Esophagus muscularis mucosa (tissue), 3 donors: ENCODE measurements around the gene MYH7.

Experiments used
- POLR2A ChIP-seq: fragments of 450-650 bp; IDR thresholded peaks from one replicate; pipeline ENCODE4 v1.6.1; 2017; ENCODE audit warnings: antibody characterized with exemption, moderate library complexity, mild to moderate bottlenecking, low read depth
- POLR2AphosphoS5 ChIP-seq, 2 donors: sonication (generic); formaldehyde crosslinking; IDR thresholded peaks; one replicate each; pipeline ENCODE4 v1.6.1; 2017; ENCODE audit warnings: antibody characterized with exemption in 2 of 2
- TF ChIP-seq, protein P1 (sequence below), 3 experiments: fragments of 200-600 bp in 2 of 3; fragments of 450-650 bp in 1 of 3; sonication (generic) in 2 of 3; IDR thresholded peaks; one replicate each; pipeline ENCODE4 v1.5.1; 2017 to 2019; ENCODE audit warnings: antibody characterized with exemption in 3 of 3, mild to moderate bottlenecking in 2 of 3, moderate library complexity in 1 of 3

DNA sequence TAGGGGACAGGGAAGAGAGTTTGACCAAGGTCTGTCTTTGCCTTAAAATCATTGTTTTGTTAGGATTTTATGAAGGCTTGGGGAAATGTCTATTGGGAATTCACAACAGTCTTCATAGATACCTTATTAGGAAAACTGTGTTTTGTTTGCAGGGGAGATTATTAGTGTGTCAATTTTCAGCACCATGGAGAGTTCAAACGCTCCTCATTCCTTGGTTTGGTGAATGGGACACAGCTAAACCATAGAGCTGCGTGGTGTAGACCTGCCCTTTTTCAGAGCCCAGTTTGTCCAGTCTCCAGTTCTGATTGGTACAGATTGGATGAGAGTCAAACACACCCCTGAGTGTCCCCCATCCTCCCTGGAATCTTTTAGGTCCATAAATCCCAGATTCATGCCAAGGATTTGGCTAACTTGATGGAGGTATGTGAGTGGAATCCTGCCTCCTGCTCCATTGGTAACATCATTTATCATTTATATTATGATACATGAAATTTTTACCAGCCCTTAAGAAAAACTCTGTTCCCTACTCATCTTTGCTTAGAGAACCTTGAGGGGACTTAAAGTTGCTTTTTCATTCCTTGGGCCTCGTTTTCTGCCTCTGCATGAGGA is 46.0 kb upstream of the MYH7 start:
- no peak for TF ChIP-seq POLR2A
- TF ChIP-seq, protein P1, sequence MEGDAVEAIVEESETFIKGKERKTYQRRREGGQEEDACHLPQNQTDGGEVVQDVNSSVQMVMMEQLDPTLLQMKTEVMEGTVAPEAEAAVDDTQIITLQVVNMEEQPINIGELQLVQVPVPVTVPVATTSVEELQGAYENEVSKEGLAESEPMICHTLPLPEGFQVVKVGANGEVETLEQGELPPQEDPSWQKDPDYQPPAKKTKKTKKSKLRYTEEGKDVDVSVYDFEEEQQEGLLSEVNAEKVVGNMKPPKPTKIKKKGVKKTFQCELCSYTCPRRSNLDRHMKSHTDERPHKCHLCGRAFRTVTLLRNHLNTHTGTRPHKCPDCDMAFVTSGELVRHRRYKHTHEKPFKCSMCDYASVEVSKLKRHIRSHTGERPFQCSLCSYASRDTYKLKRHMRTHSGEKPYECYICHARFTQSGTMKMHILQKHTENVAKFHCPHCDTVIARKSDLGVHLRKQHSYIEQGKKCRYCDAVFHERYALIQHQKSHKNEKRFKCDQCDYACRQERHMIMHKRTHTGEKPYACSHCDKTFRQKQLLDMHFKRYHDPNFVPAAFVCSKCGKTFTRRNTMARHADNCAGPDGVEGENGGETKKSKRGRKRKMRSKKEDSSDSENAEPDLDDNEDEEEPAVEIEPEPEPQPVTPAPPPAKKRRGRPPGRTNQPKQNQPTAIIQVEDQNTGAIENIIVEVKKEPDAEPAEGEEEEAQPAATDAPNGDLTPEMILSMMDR (IDR thresholded peaks at IDR 0.05), result no peak
- TF ChIP-seq POLR2AphosphoS5 (IDR thresholded peaks at IDR 0.05), result no peak
